MCF 10A (cell line): ENCODE results near the gene BHLHE40. TPM values are rescaled to one million over a fixed set of nuclear protein-coding genes. Genes with fewer than 3 reads are reported as not detected.

Experiments used
- BruUV-seq: library from RNA; stranded (reverse); fragments of 400-500 nt; replicated peaks from 2 replicates; lab custom pipeline; 2021; lab: Mats Ljungman, UMichigan
- CTCF ChIA-PET: fragments of 300-600 bp; sonication (Branson Sonifier 250); formaldehyde crosslinking; extraction: SDS; loops from one replicate; lab custom pipeline; 2021; ENCODE audit warnings: antibody characterized with exemption, inconsistent platforms; lab: Yijun Ruan, JAX
- POLR2A ChIA-PET: fragments of 300-600, 350-650 bp; sonication (Branson Sonifier 250); formaldehyde crosslinking; extraction: SDS; loops from one replicate; lab custom pipeline; 2020; ENCODE audit warnings: antibody characterized with exemption, inconsistent platforms; lab: Yijun Ruan, JAX
- DNase-seq: peaks from one replicate; pipeline ENCODE4 v3.0.0-alpha.2; 2018; ENCODE audit not compliant: unreplicated experiment
- H3K27ac Mint-ChIP-seq: one replicate; pipeline ENCODE4 v1.8.0; 2022; ENCODE audit warnings: mild to moderate bottlenecking, low read depth, mixed read lengths; ENCODE audit not compliant: unreplicated experiment
- H3K27me3 Mint-ChIP-seq: one replicate; pipeline ENCODE4 v1.8.0; 2022; ENCODE audit warnings: mixed read lengths; ENCODE audit not compliant: insufficient read depth, unreplicated experiment
- H3K36me3 Mint-ChIP-seq: one replicate; pipeline ENCODE4 v1.8.0; 2022; ENCODE audit warnings: mild to moderate bottlenecking, moderate library complexity, mixed read lengths; ENCODE audit not compliant: insufficient read depth, unreplicated experiment
- H3K4me1 Mint-ChIP-seq: one replicate; pipeline ENCODE4 v1.8.0; 2022; ENCODE audit warnings: mixed read lengths; ENCODE audit not compliant: insufficient read depth, unreplicated experiment
- H3K4me3 Mint-ChIP-seq: one replicate; pipeline ENCODE4 v1.8.0; 2022; ENCODE audit warnings: mild to moderate bottlenecking, moderate library complexity, mixed read lengths; ENCODE audit not compliant: unreplicated experiment
- H3K9me3 Mint-ChIP-seq: one replicate; pipeline ENCODE4 v1.8.0; 2022; ENCODE audit warnings: mixed read lengths; ENCODE audit not compliant: unreplicated experiment
- CTCF ChIP-seq: fragments of 200-600 bp; IDR thresholded peaks from one replicate; pipeline ENCODE4 v1.8.0; 2022; ENCODE audit warnings: antibody characterized with exemption, mild to moderate bottlenecking; ENCODE audit not compliant: unreplicated experiment
- intact Hi-C: fragments of 100-400 bp; cut with micrococcal nuclease; formaldehyde crosslinking; loops from 2 replicates; pipeline ENCODE4 v1.14.1; 2022
- total RNA-seq: library from RNA; stranded (reverse); gene quantifications from 2 replicates; pipeline ENCODE4 v1.2.3, GENCODE V29; 2022

BHLHE40 gene
- total RNA-seq, 1 experiment from 2014 or later: 16.8 TPM

GRCh38 chr3:5014391-5014790, 35.2 kb downstream of the BHLHE40 start:
- Mint-ChIP-seq H3K9me3 (no peaks in the 10 kb centered on the region), H3K27ac (peak overlapping the region; percentile 1), H3K4me1 (peaks cover 46% of the 10 kb centered on the region), H3K4me3 (no peak overlapping the region), H3K27me3 (no peaks in the 10 kb centered on the region), H3K36me3 (no peaks in the 10 kb centered on the region)
- DNase-seq: no peak
- intact Hi-C loops: no loop called here
- BruUV-seq: no TSS peak
- ChIA-PET POLR2A (interaction anchor here (0.7 to 2.2 kb wide), 3 partner anchors 8 to 42 kb away, joined by 3 to 9 read pairs (median 3); partner anchors contain the start of gene BHLHE40), CTCF (interaction anchor here (0.6 to 1.5 kb wide), 4 partner anchors 10 to 302 kb away, joined by 3 to 6 read pairs (median 4); no protein-coding TSS in a partner anchor)
- TF ChIP-seq CTCF: no peak

GRCh38 chr3:5015056-5015455, 35.8 kb downstream of the BHLHE40 start:
- H3K27ac Mint-ChIP-seq: peak overlapping the region; percentile 1
- no peaks in the 10 kb centered on the region for H3K27me3 Mint-ChIP-seq
- no peak overlapping the region for H3K4me3 Mint-ChIP-seq
- H3K9me3 Mint-ChIP-seq: no peaks in the 10 kb centered on the region
- CTCF ChIA-PET: interaction anchor here (1.5 to 4.4 kb wide), 2 partner anchors 9 to 33 kb away, joined by 6 to 41 read pairs; partner anchors contain the start of gene BHLHE40
- intact Hi-C loops: no loop called here
- TF ChIP-seq CTCF: no peak
- no TSS peak for BruUV-seq
- H3K36me3 Mint-ChIP-seq: no peaks in the 10 kb centered on the region
- POLR2A ChIA-PET: interaction anchor here (0.7 to 1.1 kb wide), 2 partner anchors 20 to 286 kb away, joined by 3 to 6 read pairs; no protein-coding TSS in a partner anchor
- H3K4me1 Mint-ChIP-seq: peaks cover 46% of the 10 kb centered on the region
- no peak for DNase-seq

GRCh38 chr3:5016211-5017161, 37.2 kb downstream of the BHLHE40 start:
- intact Hi-C loops: no loop called here
- POLR2A ChIA-PET: interaction anchor here (0.6 to 8.6 kb wide), 12 partner anchors 12 to 305 kb away, joined by 3 to 251 read pairs (median 4); partner anchors contain the start of gene BHLHE40
- H3K4me1 Mint-ChIP-seq: peaks cover 55% of the 10 kb centered on the region
- H3K9me3 Mint-ChIP-seq: no peaks in the 10 kb centered on the region
- BruUV-seq: no TSS peak
- no peaks in the 10 kb centered on the region for H3K27me3 Mint-ChIP-seq
- H3K4me3 Mint-ChIP-seq: no peak overlapping the region
- peak overlapping the region; percentile 76 for H3K27ac Mint-ChIP-seq
- CTCF ChIA-PET: interaction anchor here (0.6 to 4.4 kb wide), 12 partner anchors 8 to 305 kb away, joined by 3 to 41 read pairs (median 3); partner anchors contain the start of gene BHLHE40
- no peak for TF ChIP-seq CTCF
- no peaks in the 10 kb centered on the region for H3K36me3 Mint-ChIP-seq
- peak; percentile 59 for DNase-seq
